ENCODE data around the gene TPCN2.

DNA sequence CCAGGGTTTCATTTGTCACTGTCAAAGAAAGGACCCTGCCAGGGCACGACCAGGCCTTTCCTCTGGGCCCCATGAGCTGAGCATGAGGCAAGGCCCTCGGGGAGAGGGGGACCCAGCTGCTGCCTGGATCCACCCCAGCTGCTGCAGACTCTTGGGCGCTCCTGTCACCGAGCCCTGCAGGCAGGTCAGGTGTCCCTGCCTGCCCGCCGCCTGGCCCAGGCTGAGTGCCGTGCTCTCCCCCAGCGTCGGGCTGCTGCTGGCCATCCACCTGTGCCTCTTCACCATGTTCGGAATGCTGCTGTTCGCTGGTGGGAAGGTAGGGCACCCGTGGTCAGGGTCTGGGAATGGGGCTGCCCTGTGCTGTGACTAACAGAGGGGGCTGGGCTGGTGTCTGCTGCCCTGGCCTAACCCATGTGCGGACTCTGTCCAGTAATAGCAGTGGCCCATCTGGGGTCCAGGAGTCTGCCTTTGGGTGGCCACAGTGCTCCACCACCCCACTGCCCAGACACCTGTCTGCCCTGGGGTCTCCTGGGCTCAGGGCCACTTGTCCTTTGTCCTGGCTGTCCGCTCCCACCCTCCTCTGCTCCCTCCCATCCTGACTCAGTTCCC, 15.0 kb downstream of the TPCN2 start:
- no peak for TF ChIP-seq EZH2 (IDR thresholded peaks at IDR 0.05)
- no peak for TF ChIP-seq POLR2AphosphoS5 (IDR thresholded peaks at IDR 0.05; ENCODE audit: borderline replicate concordance, low read depth, low read length)
